Measurements from ENCODE around the gene VSTM5. TPM values are rescaled to one million over a fixed set of nuclear protein-coding genes. Genes with fewer than 3 reads are reported as not detected.
A peak's percentile ranks its signal among the peaks of the same experiment; 100 is the strongest.

VSTM5 gene
- total RNA-seq, 1 experiment from 2014 or later, result 0.35 TPM

DNA sequence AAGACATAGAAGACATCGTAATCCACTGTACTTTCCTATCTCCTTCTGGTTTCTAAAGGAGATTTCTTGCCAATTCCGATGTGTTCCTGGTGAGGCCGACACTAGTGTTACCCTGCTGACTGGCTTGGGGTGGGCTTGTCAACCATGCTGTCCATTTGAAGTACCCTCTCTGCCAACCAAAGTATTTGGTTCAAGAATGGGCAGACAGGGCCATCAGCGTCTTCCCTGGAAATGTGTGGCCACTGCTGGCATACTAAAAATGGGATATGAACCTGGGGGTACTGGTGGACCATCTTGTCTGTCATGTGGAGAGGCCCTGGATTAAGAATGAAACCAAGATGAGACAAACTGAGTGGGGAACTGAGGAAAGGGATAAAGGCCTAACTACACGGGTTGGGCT lies 1.8 kb upstream of the VSTM5 start:
- no peak for DNase-seq (ENCODE audit: low spot score)
- CTCF ChIA-PET, result no interaction called here
- Mint-ChIP-seq H3K4me3 (no peak overlapping the region), H3K27me3 (ENCODE audit: low read depth) (peaks cover 16% of the 10 kb centered on the region), H3K9me3 (no peaks in the 10 kb centered on the region), H3K36me3 (no peaks in the 10 kb centered on the region), H3K4me1 (peaks cover 35% of the 10 kb centered on the region), H3K27ac (no peak overlapping the region)
- POLR2A ChIA-PET, result no interaction called here
- no peak for ATAC-seq
- no peak for TF ChIP-seq SP1 (CRISPR knock-in tag; conservative IDR thresholded peaks at IDR 0.05)
- no peak for TF ChIP-seq CREM (CRISPR knock-in tag; IDR thresholded peaks at IDR 0.05)
- no peak for TF ChIP-seq NFATC4 (CRISPR knock-in tag; IDR thresholded peaks at IDR 0.05)
- no peak for TF ChIP-seq ZNF121 (CRISPR knock-in tag; IDR thresholded peaks at IDR 0.05)
- no peak for TF ChIP-seq ZNF263 (CRISPR knock-in tag; IDR thresholded peaks at IDR 0.05; ENCODE audit: low read depth)

DNA sequence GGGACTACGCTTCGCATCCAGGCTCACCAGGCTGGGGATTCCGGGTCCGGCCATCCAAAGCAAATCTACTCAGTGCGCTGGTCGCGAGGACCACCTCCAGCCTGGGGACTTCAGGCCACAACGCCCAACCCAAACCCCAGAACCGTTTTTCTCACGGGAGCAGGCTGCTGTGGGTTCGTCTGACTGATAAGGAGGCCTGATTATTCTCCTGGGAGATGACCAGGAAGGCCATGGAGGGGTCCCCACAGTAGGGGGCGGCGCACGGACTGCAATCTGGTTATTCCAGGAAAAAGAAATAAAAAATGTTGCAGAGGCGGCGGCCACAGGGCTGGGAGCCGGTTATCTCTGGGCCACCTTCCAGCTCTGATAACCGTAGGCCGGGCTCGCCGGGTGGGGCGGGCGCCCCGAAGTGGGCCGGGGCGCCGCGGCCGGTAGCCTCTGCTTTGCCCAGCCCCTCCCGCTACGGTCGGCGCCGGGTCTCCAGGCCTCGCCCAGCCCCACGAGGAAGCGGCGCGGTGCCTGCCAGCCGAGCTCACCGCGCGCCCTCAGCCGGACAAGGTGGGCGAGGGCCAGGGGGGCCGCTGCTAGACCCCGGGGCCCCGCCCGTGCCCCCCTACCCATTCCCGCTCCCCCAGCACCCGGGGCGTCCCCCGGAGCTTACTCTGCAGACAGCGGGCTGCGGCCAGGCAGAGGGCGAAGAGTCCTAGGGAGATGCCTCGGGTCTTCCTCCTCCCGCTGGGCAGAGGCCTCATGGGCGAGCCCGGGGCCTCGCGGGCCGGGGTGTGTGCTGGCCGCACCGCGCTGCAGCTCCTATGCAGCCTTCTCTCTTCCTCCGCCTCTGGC lies 446 bp downstream of the VSTM5 start:
- H3K9me3 Mint-ChIP-seq, result no peaks in the 10 kb centered on the region
- H3K4me1 Mint-ChIP-seq, result peaks cover 13% of the 10 kb centered on the region
- ATAC-seq (peak; percentile 82), DNase-seq (ENCODE audit: low spot score) (peak; percentile 57)
- H3K27me3 Mint-ChIP-seq (ENCODE audit: low read depth), result peaks cover 16% of the 10 kb centered on the region
- no peaks in the 10 kb centered on the region for H3K36me3 Mint-ChIP-seq
- POLR2A ChIA-PET, result interaction anchor here (0.8 kb wide), 1 partner anchor 66 kb away, joined by 3 read pairs; the partner anchor contains the start of gene MED17
- CTCF ChIA-PET, result interaction anchor here (0.6 to 1.6 kb wide), 6 partner anchors 30 to 452 kb away, joined by 3 to 8 read pairs (median 4); no protein-coding TSS in a partner anchor
- H3K4me3 Mint-ChIP-seq, result peak overlapping the region; percentile 58
- no peak overlapping the region for H3K27ac Mint-ChIP-seq
- TF ChIP-seq, protein P1, sequence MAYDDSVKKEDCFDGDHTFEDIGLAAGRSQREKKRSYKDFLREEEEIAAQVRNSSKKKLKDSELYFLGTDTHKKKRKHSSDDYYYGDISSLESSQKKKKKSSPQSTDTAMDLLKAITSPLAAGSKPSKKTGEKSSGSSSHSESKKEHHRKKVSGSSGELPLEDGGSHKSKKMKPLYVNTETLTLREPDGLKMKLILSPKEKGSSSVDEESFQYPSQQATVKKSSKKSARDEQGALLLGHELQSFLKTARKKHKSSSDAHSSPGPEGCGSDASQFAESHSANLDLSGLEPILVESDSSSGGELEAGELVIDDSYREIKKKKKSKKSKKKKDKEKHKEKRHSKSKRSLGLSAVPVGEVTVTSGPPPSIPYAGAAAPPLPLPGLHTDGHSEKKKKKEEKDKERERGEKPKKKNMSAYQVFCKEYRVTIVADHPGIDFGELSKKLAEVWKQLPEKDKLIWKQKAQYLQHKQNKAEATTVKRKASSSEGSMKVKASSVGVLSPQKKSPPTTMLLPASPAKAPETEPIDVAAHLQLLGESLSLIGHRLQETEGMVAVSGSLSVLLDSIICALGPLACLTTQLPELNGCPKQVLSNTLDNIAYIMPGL (CRISPR knock-in tag; IDR thresholded peaks at IDR 0.05), result 0 out of 2 replicates have a peak, but pooled peaks have one; percentile 38
- no peak for TF ChIP-seq ATF1 (CRISPR knock-in tag; IDR thresholded peaks at IDR 0.05)
- TF ChIP-seq, protein P2, sequence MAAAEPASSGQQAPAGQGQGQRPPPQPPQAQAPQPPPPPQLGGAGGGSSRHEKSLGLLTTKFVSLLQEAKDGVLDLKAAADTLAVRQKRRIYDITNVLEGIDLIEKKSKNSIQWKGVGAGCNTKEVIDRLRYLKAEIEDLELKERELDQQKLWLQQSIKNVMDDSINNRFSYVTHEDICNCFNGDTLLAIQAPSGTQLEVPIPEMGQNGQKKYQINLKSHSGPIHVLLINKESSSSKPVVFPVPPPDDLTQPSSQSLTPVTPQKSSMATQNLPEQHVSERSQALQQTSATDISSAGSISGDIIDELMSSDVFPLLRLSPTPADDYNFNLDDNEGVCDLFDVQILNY (CRISPR knock-in tag; IDR thresholded peaks at IDR 0.05), result no peak
- no peak for TF ChIP-seq NR3C1 (CRISPR knock-in tag; conservative IDR thresholded peaks at IDR 0.05; ENCODE audit: low read depth)
- 0 out of 2 replicates have a peak, but pooled peaks have one; percentile 71 for TF ChIP-seq TP53 (CRISPR knock-in tag; IDR thresholded peaks at IDR 0.05)
- TF ChIP-seq ETV6 (CRISPR knock-in tag; IDR thresholded peaks at IDR 0.05), result no peak
- TF ChIP-seq, protein P3, sequence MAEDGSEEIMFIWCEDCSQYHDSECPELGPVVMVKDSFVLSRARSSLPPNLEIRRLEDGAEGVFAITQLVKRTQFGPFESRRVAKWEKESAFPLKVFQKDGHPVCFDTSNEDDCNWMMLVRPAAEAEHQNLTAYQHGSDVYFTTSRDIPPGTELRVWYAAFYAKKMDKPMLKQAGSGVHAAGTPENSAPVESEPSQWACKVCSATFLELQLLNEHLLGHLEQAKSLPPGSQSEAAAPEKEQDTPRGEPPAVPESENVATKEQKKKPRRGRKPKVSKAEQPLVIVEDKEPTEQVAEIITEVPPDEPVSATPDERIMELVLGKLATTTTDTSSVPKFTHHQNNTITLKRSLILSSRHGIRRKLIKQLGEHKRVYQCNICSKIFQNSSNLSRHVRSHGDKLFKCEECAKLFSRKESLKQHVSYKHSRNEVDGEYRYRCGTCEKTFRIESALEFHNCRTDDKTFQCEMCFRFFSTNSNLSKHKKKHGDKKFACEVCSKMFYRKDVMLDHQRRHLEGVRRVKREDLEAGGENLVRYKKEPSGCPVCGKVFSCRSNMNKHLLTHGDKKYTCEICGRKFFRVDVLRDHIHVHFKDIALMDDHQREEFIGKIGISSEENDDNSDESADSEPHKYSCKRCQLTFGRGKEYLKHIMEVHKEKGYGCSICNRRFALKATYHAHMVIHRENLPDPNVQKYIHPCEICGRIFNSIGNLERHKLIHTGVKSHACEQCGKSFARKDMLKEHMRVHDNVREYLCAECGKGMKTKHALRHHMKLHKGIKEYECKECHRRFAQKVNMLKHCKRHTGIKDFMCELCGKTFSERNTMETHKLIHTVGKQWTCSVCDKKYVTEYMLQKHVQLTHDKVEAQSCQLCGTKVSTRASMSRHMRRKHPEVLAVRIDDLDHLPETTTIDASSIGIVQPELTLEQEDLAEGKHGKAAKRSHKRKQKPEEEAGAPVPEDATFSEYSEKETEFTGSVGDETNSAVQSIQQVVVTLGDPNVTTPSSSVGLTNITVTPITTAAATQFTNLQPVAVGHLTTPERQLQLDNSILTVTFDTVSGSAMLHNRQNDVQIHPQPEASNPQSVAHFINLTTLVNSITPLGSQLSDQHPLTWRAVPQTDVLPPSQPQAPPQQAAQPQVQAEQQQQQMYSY (CRISPR knock-in tag; IDR thresholded peaks at IDR 0.05), result no peak
- TF ChIP-seq, protein P4, sequence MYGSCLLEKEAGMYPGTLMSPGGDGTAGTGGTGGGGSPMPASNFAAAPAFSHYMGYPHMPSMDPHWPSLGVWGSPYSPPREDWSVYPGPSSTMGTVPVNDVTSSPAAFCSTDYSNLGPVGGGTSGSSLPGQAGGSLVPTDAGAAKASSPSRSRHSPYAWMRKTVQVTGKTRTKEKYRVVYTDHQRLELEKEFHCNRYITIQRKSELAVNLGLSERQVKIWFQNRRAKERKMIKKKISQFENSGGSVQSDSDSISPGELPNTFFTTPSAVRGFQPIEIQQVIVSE (CRISPR knock-in tag; IDR thresholded peaks at IDR 0.05; ENCODE audit: borderline replicate concordance), result no peak
- TF ChIP-seq, protein P5, sequence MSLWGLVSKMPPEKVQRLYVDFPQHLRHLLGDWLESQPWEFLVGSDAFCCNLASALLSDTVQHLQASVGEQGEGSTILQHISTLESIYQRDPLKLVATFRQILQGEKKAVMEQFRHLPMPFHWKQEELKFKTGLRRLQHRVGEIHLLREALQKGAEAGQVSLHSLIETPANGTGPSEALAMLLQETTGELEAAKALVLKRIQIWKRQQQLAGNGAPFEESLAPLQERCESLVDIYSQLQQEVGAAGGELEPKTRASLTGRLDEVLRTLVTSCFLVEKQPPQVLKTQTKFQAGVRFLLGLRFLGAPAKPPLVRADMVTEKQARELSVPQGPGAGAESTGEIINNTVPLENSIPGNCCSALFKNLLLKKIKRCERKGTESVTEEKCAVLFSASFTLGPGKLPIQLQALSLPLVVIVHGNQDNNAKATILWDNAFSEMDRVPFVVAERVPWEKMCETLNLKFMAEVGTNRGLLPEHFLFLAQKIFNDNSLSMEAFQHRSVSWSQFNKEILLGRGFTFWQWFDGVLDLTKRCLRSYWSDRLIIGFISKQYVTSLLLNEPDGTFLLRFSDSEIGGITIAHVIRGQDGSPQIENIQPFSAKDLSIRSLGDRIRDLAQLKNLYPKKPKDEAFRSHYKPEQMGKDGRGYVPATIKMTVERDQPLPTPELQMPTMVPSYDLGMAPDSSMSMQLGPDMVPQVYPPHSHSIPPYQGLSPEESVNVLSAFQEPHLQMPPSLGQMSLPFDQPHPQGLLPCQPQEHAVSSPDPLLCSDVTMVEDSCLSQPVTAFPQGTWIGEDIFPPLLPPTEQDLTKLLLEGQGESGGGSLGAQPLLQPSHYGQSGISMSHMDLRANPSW (CRISPR knock-in tag; conservative IDR thresholded peaks at IDR 0.05; ENCODE audit: low read depth), result no peak
- TF ChIP-seq ZNF219 (CRISPR knock-in tag; IDR thresholded peaks at IDR 0.05; ENCODE audit: borderline replicate concordance), result no peak
- TF ChIP-seq, protein P6, sequence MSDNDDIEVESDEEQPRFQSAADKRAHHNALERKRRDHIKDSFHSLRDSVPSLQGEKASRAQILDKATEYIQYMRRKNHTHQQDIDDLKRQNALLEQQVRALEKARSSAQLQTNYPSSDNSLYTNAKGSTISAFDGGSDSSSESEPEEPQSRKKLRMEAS (CRISPR knock-in tag; IDR thresholded peaks at IDR 0.05), result peak; percentile 35; the same call in 1 of the 2 replicates
- 0 out of 2 replicates have a peak, but pooled peaks have one; percentile 35 for TF ChIP-seq SP1 (CRISPR knock-in tag; conservative IDR thresholded peaks at IDR 0.05)
- TF ChIP-seq NFYB (CRISPR knock-in tag; conservative IDR thresholded peaks at IDR 0.05; ENCODE audit: low read depth), result no peak
- no peak for TF ChIP-seq FOXK1 (CRISPR knock-in tag; IDR thresholded peaks at IDR 0.05)
- TF ChIP-seq, protein P7, sequence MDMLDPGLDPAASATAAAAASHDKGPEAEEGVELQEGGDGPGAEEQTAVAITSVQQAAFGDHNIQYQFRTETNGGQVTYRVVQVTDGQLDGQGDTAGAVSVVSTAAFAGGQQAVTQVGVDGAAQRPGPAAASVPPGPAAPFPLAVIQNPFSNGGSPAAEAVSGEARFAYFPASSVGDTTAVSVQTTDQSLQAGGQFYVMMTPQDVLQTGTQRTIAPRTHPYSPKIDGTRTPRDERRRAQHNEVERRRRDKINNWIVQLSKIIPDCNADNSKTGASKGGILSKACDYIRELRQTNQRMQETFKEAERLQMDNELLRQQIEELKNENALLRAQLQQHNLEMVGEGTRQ (CRISPR knock-in tag; IDR thresholded peaks at IDR 0.05), result no peak
- no peak for TF ChIP-seq JAZF1 (CRISPR knock-in tag; IDR thresholded peaks at IDR 0.05)
- TF ChIP-seq, protein P8, sequence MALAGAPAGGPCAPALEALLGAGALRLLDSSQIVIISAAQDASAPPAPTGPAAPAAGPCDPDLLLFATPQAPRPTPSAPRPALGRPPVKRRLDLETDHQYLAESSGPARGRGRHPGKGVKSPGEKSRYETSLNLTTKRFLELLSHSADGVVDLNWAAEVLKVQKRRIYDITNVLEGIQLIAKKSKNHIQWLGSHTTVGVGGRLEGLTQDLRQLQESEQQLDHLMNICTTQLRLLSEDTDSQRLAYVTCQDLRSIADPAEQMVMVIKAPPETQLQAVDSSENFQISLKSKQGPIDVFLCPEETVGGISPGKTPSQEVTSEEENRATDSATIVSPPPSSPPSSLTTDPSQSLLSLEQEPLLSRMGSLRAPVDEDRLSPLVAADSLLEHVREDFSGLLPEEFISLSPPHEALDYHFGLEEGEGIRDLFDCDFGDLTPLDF (CRISPR knock-in tag; IDR thresholded peaks at IDR 0.05), result no peak
- no peak for TF ChIP-seq OVOL2 (CRISPR knock-in tag; IDR thresholded peaks at IDR 0.05; ENCODE audit: borderline replicate concordance)

Data from WTC11 (cell line).